RWPE2 (cell line): ENCODE measurements around the gene HLA-DQB1.
"Not testable (repeated sequence)": the region's sequence is repeated elsewhere in the genome, so short reads cannot be mapped to it uniquely, and the experiment has no call there.

Experiments
- ATAC-seq: fragments of 200-7000 bp; cut with Tn5 transposase; 3 replicates; pipeline ENCODE4 v1.9.1; 2021; ENCODE audit warnings: low read depth
- DNase-seq: peaks from one replicate; pipeline ENCODE4 v3.0.0-alpha.2; 2020; ENCODE audit warnings: low spot score
- H3K27ac ChIP-seq: fragments of 450-650 bp; 2 replicates; pipeline ENCODE4 v1.5.1; 2017; ENCODE audit warnings: mild to moderate bottlenecking; ENCODE audit not compliant: poor library complexity, severe bottlenecking
- H3K27me3 ChIP-seq: fragments of 250-450 bp; sonication (Bioruptor Pico); 2 replicates; pipeline ENCODE4 v1.5.1; 2021; ENCODE audit warnings: mild to moderate bottlenecking, moderate library complexity; ENCODE audit not compliant: insufficient read depth, poor library complexity, severe bottlenecking
- H3K36me3 ChIP-seq: fragments of 250-450 bp; sonication (Bioruptor Pico); 2 replicates; pipeline ENCODE4 v1.5.1; 2020; ENCODE audit warnings: low read depth, mild to moderate bottlenecking, moderate library complexity
- H3K4me1 ChIP-seq: fragments of 250-450 bp; sonication (Bioruptor Pico); 2 replicates; pipeline ENCODE4 v1.5.1; 2021; ENCODE audit warnings: mild to moderate bottlenecking, moderate library complexity; ENCODE audit not compliant: insufficient read depth, poor library complexity, severe bottlenecking
- H3K4me3 ChIP-seq: fragments of 250-450 bp; sonication (Bioruptor Pico); 2 replicates; pipeline ENCODE4 v1.5.1; 2021; ENCODE audit warnings: mild to moderate bottlenecking, moderate library complexity; ENCODE audit not compliant: severe bottlenecking
- H3K9me3 ChIP-seq: fragments of 250-450 bp; sonication (Bioruptor Pico); 2 replicates; pipeline ENCODE4 v1.5.1; 2021; ENCODE audit warnings: mild to moderate bottlenecking, moderate library complexity; ENCODE audit not compliant: severe bottlenecking
- TF ChIP-seq, protein P1 (sequence below): fragments of 450-650 bp; IDR thresholded peaks from one replicate; pipeline ENCODE4 v1.5.1; 2017; ENCODE audit warnings: mild to moderate bottlenecking, moderate library complexity; ENCODE audit not compliant: poor library complexity, severe bottlenecking

Gene HLA-DQB1

DNA sequence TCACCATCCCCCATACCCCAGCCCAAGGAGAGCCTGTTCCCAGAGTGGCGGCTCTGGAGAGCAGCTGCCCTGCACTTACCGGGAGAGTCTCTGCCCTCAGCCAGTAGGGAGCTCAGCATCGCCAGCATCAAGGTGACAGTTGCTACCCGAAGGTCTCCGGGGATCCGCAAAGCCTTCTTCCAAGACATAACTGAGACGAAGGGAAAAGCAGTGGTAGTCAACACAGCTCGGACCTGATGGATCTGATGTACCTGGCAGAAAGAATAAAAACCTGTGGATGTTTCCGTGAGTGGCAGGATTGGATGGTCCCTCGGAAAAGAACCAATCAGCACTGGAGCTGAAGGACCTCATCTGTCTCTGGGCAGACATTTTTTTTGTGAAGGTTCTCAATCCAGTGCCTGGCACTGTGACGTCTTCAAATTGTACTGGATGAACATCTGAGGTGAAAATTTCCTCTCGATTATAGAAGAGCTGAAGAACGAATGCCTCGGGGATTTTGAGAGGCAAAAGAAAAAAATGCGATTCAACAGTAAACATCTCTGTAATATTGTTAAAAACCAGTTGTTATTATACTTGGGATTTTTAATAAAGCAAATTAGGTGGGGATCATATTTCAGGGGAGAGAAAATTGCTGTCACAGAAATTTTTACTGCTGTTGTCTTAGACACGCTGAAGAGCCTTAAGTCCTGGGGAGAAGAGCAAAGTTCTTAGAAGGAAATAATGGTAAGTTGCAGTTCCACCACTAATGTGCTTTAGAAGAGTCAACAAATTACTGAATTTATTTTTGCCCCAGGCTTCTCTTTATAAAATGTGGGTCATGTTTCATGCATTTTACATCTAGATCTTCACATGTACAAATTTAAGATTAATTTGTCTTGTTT lies at the start of gene HLA-DQB1:
TSS of gene HLA-DQB1 (minus strand) at position 238 of the 881 bp plus-strand sequence. CDS start at position 188, 50 bp downstream.
- ATAC-seq: peak; percentile 75
- H3K27ac ChIP-seq: no peak within 1 kb of the TSS

DNA sequence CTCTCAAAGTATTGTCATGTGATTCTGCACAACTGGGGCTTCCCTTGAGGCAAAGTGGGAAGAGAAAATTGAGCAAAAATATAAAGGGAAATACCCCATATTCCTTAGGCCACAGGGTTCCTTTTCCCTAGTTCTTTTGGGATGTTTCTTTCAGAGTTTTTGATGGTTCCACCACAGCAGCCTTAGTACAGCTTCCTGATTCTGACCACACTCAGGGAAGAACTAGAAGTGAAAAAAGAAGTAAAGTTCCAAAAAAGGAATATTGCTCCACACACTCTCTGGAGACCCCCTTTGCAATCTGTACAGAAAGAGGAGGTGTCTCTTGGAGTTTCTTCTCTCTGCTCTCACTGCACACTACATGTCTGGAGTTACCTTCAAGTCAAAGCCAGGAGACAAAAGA lies 46.8 kb upstream of the HLA-DQB1 start:
- DNase-seq: no peak
- no peaks in the 10 kb centered on the region for H3K4me1 ChIP-seq
- ATAC-seq: no peak
- H3K27me3 ChIP-seq: no peaks in the 10 kb centered on the region
- no peaks in the 10 kb centered on the region for H3K9me3 ChIP-seq
- no peaks in the 10 kb centered on the region for H3K36me3 ChIP-seq
- TF ChIP-seq, protein P1, sequence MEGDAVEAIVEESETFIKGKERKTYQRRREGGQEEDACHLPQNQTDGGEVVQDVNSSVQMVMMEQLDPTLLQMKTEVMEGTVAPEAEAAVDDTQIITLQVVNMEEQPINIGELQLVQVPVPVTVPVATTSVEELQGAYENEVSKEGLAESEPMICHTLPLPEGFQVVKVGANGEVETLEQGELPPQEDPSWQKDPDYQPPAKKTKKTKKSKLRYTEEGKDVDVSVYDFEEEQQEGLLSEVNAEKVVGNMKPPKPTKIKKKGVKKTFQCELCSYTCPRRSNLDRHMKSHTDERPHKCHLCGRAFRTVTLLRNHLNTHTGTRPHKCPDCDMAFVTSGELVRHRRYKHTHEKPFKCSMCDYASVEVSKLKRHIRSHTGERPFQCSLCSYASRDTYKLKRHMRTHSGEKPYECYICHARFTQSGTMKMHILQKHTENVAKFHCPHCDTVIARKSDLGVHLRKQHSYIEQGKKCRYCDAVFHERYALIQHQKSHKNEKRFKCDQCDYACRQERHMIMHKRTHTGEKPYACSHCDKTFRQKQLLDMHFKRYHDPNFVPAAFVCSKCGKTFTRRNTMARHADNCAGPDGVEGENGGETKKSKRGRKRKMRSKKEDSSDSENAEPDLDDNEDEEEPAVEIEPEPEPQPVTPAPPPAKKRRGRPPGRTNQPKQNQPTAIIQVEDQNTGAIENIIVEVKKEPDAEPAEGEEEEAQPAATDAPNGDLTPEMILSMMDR: no peak
- no peak overlapping the region for H3K27ac ChIP-seq
- no peak overlapping the region for H3K4me3 ChIP-seq

More for the DNA sequence above, at the start of gene HLA-DQB1:
- Histone ChIP-seq H3K4me1 (no peaks in the 10 kb centered on the region), H3K27me3 (no peaks in the 10 kb centered on the region), H3K4me3 (no peak within 1 kb of the TSS), H3K36me3 (no peaks in the 10 kb centered on the region), H3K9me3 (no peaks in the 10 kb centered on the region)
- TF ChIP-seq, protein P1: no peak
- DNase-seq: no peak

DNA sequence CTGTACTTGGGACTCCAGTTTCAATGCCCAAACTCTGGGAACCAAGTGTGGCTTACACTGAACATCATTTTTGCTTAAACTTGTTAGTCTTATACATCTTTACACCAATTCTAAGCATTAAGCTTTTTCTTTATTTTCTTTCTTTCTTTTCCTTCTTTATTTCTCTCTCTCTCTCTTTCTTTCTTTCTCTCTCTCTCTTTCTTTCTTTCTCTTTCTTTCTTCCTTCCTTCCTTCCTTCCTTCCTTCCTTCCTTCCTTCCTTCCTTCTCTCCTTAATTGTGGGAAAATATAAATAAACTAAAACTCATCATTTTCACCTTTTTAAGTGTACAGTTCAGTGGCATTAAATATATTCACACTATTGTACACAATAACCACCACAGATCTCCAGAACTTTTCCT lies 43.2 kb upstream of the HLA-DQB1 start:
- ATAC-seq (no peak), DNase-seq (no peak)
- Histone ChIP-seq H3K4me1 (no peaks in the 10 kb centered on the region), H3K27ac (no peak overlapping the region), H3K36me3 (no peaks in the 10 kb centered on the region), H3K9me3 (no peaks in the 10 kb centered on the region), H3K27me3 (no peaks in the 10 kb centered on the region), H3K4me3 (no peak overlapping the region)
- TF ChIP-seq, protein P1: no peak

DNA sequence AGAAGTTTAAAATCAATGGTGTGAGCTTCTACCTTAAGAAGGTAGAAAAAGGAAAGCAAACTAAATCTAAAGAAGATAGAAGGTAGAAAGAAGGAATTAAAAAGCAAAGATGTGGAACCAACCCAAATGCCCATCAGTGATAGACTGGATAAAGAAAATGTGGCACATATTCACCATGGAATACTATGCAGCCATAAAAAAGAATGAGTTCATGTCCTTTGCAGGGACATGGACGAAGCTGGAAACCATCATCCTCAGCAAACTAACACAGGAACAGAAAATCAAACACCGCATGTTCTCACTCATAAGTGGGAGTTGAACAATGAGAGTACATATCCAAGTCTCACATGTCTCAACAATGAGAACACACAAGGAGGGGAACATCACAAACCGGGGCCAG lies 38.7 kb upstream of the HLA-DQB1 start:
- ATAC-seq, H3K9me3 ChIP-seq, H3K36me3 ChIP-seq, H3K27ac ChIP-seq, H3K27me3 ChIP-seq, H3K4me1 ChIP-seq, DNase-seq, H3K4me3 ChIP-seq: not testable (repeated sequence)

DNA sequence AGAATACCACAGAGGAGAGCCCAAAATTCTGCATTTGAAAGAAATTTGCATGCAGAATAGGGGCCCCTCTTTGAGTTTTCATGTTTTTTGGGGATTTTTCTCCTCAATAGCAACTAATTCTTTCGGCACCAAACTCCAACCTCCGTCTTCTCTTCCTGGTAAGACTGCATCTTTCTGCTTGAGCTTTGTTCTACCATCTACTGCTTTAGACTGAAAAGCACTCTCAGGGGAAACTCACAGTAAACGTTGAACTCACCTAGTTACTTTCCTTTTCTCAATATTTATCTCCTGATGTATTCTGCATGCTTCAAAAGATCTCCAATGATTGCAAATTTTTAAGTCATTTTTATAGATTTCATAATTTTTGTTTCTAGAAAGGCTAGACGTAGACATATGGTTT lies 36.9 kb upstream of the HLA-DQB1 start:
- no peaks in the 10 kb centered on the region for H3K9me3 ChIP-seq

More for the DNA sequence above, 36.9 kb upstream of the HLA-DQB1 start:
- Histone ChIP-seq H3K27ac (no peak overlapping the region), H3K36me3 (no peaks in the 10 kb centered on the region), H3K4me3 (no peak overlapping the region), H3K4me1 (no peaks in the 10 kb centered on the region), H3K27me3 (peaks cover 6% of the 10 kb centered on the region)
- DNase-seq (no peak), ATAC-seq (no peak)
- TF ChIP-seq, protein P1: no peak
